ENCODE results near the gene PIR. TPM values are rescaled to one million over a fixed set of nuclear protein-coding genes. Genes with fewer than 3 reads are reported as not detected.

PIR gene
- total and polyA plus RNA-seq, 7 experiments from 2014 or later: 0.49 to 4.6 (median 0.70) TPM; not detected in 4

GRCh38 chrX:15496824-15497223 lies 3.7 kb upstream of the PIR start:
- ChIA-PET CTCF (no interaction called here), POLR2A (no interaction called here)
- Histone ChIP-seq H3K9me3 (ENCODE audit: control insufficient read depth in 2 of 3, low read length in 3 of 3) (no peaks in the 10 kb centered on the region), H3K27me3 (ENCODE audit: control insufficient read depth in 2 of 2, insufficient read depth in 2 of 2, low read length in 2 of 2) (no peaks in the 10 kb centered on the region), H3K4me3 (ENCODE audit: low read length) (no peak overlapping the region), H3K4me1 (ENCODE audit: control insufficient read depth in 2 of 2, insufficient read depth in 2 of 2, low read length in 2 of 2) (no peaks in the 10 kb centered on the region), H3K27ac (ENCODE audit: low read depth, low read length) (no peak overlapping the region), H3K36me3 (ENCODE audit: control insufficient read depth in 2 of 3, insufficient read depth in 3 of 3, low read length in 3 of 3) (no peaks in the 10 kb centered on the region)
- ATAC-seq: no peak
- H3K9me3 Mint-ChIP-seq: peaks cover 0 to 2% (median 0%) of the 10 kb centered on the region in 11 donors
- H3K4me1 Mint-ChIP-seq: peaks cover 2 to 18% (median 9%) of the 10 kb centered on the region in 7 donors
- H3K4me3 Mint-ChIP-seq: no peak overlapping the region
- H3K36me3 Mint-ChIP-seq: no peaks in the 10 kb centered on the region
- no peak overlapping the region for H3K27ac Mint-ChIP-seq
- intact Hi-C loops (cut with micrococcal nuclease): loop anchor here (5.0 to 10.0 kb wide), 7 partner anchors 150 to 1462 kb away; partner anchors contain the start of gene ZRSR2 (in 1 of the 2)
- DNase-seq: no peak
- H3K27me3 Mint-ChIP-seq: peaks cover 4 to 26% (median 6%) of the 10 kb centered on the region in 5 donors

GRCh38 chrX:15495801-15496200 lies 2.7 kb upstream of the PIR start:
- Histone ChIP-seq H3K9me3 (ENCODE audit: control insufficient read depth in 2 of 3, low read length in 3 of 3) (no peaks in the 10 kb centered on the region), H3K27me3 (ENCODE audit: control insufficient read depth in 2 of 2, insufficient read depth in 2 of 2, low read length in 2 of 2) (no peaks in the 10 kb centered on the region), H3K36me3 (ENCODE audit: control insufficient read depth in 2 of 3, insufficient read depth in 3 of 3, low read length in 3 of 3) (no peaks in the 10 kb centered on the region), H3K4me3 (ENCODE audit: low read length) (no peak overlapping the region), H3K27ac (ENCODE audit: low read depth, low read length) (no peak overlapping the region), H3K4me1 (ENCODE audit: control insufficient read depth in 2 of 2, insufficient read depth in 2 of 2, low read length in 2 of 2) (no peaks in the 10 kb centered on the region)
- Mint-ChIP-seq H3K9me3 (peaks cover 0 to 2% (median 0%) of the 10 kb centered on the region in 11 donors), H3K4me1 (peaks cover 2 to 18% (median 9%) of the 10 kb centered on the region in 7 donors), H3K27me3 (peaks cover 0 to 21% (median 6%) of the 10 kb centered on the region in 5 donors), H3K27ac (no peak overlapping the region), H3K36me3 (peaks cover 0 to 3% (median 0%) of the 10 kb centered on the region in 5 donors), H3K4me3 (no peak overlapping the region)
- DNase-seq: no peak
- intact Hi-C loops (cut with micrococcal nuclease): loop anchor here (5.0 to 10.0 kb wide), 7 partner anchors 152 to 1461 kb away; partner anchors contain the start of gene ZRSR2 (in 1 of the 2)
- ChIA-PET CTCF (no interaction called here), POLR2A (no interaction called here)
- no peak for ATAC-seq

GRCh38 chrX:15492469-15492868 lies 664 bp downstream of the PIR start:
- Mint-ChIP-seq H3K4me1 (peaks cover 0 to 15% (median 5%) of the 10 kb centered on the region in 7 donors), H3K27me3 (peaks cover 0 to 4% (median 0%) of the 10 kb centered on the region in 5 donors), H3K36me3 (peaks cover 0 to 4% (median 0%) of the 10 kb centered on the region in 5 donors), H3K27ac (peak overlapping the region in 1 of 9 donors; percentile 58), H3K9me3 (peaks cover 0 to 2% (median 0%) of the 10 kb centered on the region in 11 donors), H3K4me3 (peak overlapping the region in 7 of 10 donors; percentile 19 to 85 (median 84))
- intact Hi-C loops (cut with micrococcal nuclease): loop anchor here (10.0 kb wide), 4 partner anchors 182 to 1458 kb away; partner anchors contain the start of gene ZRSR2 (in 1 of the 2)
- Histone ChIP-seq H3K27me3 (ENCODE audit: control insufficient read depth in 2 of 2, insufficient read depth in 2 of 2, low read length in 2 of 2) (no peaks in the 10 kb centered on the region), H3K4me3 (ENCODE audit: low read length) (no peak overlapping the region), H3K27ac (ENCODE audit: low read depth, low read length) (no peak overlapping the region), H3K36me3 (ENCODE audit: control insufficient read depth in 2 of 3, insufficient read depth in 3 of 3, low read length in 3 of 3) (no peaks in the 10 kb centered on the region), H3K9me3 (ENCODE audit: control insufficient read depth in 2 of 3, low read length in 3 of 3) (no peaks in the 10 kb centered on the region), H3K4me1 (ENCODE audit: control insufficient read depth in 2 of 2, insufficient read depth in 2 of 2, low read length in 2 of 2) (no peaks in the 10 kb centered on the region)
- no peak for ATAC-seq
- ChIA-PET POLR2A (no interaction called here), CTCF (no interaction called here)
- DNase-seq: no peak

- no peak overlapping the region for H3K4me3 Mint-ChIP-seq
- Histone ChIP-seq H3K9me3 (ENCODE audit: control insufficient read depth in 2 of 3, low read length in 3 of 3) (no peaks in the 10 kb centered on the region), H3K27me3 (ENCODE audit: control insufficient read depth in 2 of 2, insufficient read depth in 2 of 2, low read length in 2 of 2) (no peaks in the 10 kb centered on the region), H3K27ac (ENCODE audit: low read depth, low read length) (no peak overlapping the region), H3K4me1 (ENCODE audit: control insufficient read depth in 2 of 2, insufficient read depth in 2 of 2, low read length in 2 of 2) (no peaks in the 10 kb centered on the region), H3K4me3 (ENCODE audit: low read length) (no peak overlapping the region), H3K36me3 (ENCODE audit: control insufficient read depth in 2 of 3, insufficient read depth in 3 of 3, low read length in 3 of 3) (no peaks in the 10 kb centered on the region)
- intact Hi-C loops (cut with micrococcal nuclease): no loop called here
- no peak for ATAC-seq
- no peak overlapping the region for H3K27ac Mint-ChIP-seq
- ChIA-PET POLR2A (no interaction called here), CTCF (no interaction called here)
- no peak for DNase-seq
- H3K36me3 Mint-ChIP-seq: peaks cover 0 to 15% (median 0%) of the 10 kb centered on the region in 5 donors
- peaks cover 0 to 4% (median 0%) of the 10 kb centered on the region in 11 donors for H3K9me3 Mint-ChIP-seq
- H3K4me1 Mint-ChIP-seq: no peaks in the 10 kb centered on the region
- H3K27me3 Mint-ChIP-seq: peaks cover 0 to 9% (median 4%) of the 10 kb centered on the region in 5 donors
Measured at GRCh38 chrX:15483891-15484290, 9.2 kb downstream of the PIR start.

GRCh38 chrX:15475486-15475885 lies 17.6 kb downstream of the PIR start:
- ChIA-PET POLR2A (no interaction called here), CTCF (no interaction called here)
- Mint-ChIP-seq H3K27me3 (peaks cover 0 to 5% (median 4%) of the 10 kb centered on the region in 5 donors), H3K9me3 (peaks cover 0 to 2% (median 0%) of the 10 kb centered on the region in 11 donors), H3K36me3 (peaks cover 0 to 6% (median 0%) of the 10 kb centered on the region in 5 donors), H3K4me3 (no peak overlapping the region), H3K4me1 (peaks cover 0 to 4% (median 0%) of the 10 kb centered on the region in 7 donors), H3K27ac (no peak overlapping the region)
- Histone ChIP-seq H3K36me3 (ENCODE audit: control insufficient read depth in 2 of 3, insufficient read depth in 3 of 3, low read length in 3 of 3) (no peaks in the 10 kb centered on the region), H3K27me3 (ENCODE audit: control insufficient read depth in 2 of 2, insufficient read depth in 2 of 2, low read length in 2 of 2) (no peaks in the 10 kb centered on the region), H3K9me3 (ENCODE audit: control insufficient read depth in 2 of 3, low read length in 3 of 3) (no peaks in the 10 kb centered on the region), H3K4me3 (ENCODE audit: low read length) (no peak overlapping the region), H3K27ac (ENCODE audit: low read depth, low read length) (no peak overlapping the region), H3K4me1 (ENCODE audit: control insufficient read depth in 2 of 2, insufficient read depth in 2 of 2, low read length in 2 of 2) (no peaks in the 10 kb centered on the region)
- no peak for DNase-seq
- ATAC-seq: no peak
- intact Hi-C loops (cut with micrococcal nuclease): loop anchor here in 1 of 2 donors (10.0 kb wide), 1 partner anchor 1199 kb away; no protein-coding TSS in a partner anchor

- Histone ChIP-seq H3K9me3 (ENCODE audit: control insufficient read depth in 2 of 3, low read length in 3 of 3) (no peaks in the 10 kb centered on the region), H3K27me3 (ENCODE audit: control insufficient read depth in 2 of 2, insufficient read depth in 2 of 2, low read length in 2 of 2) (no peaks in the 10 kb centered on the region), H3K36me3 (ENCODE audit: control insufficient read depth in 2 of 3, insufficient read depth in 3 of 3, low read length in 3 of 3) (no peaks in the 10 kb centered on the region), H3K4me3 (ENCODE audit: low read length) (no peak overlapping the region), H3K27ac (ENCODE audit: low read depth, low read length) (no peak overlapping the region), H3K4me1 (ENCODE audit: control insufficient read depth in 2 of 2, insufficient read depth in 2 of 2, low read length in 2 of 2) (no peaks in the 10 kb centered on the region)
- DNase-seq (no peak), ATAC-seq (no peak)
- H3K4me3 Mint-ChIP-seq: no peak overlapping the region
- no peaks in the 10 kb centered on the region for H3K9me3 Mint-ChIP-seq
- peaks cover 0 to 5% (median 0%) of the 10 kb centered on the region in 5 donors for H3K27me3 Mint-ChIP-seq
- peaks cover 0 to 4% (median 0%) of the 10 kb centered on the region in 7 donors for H3K4me1 Mint-ChIP-seq
- intact Hi-C loops (cut with micrococcal nuclease): loop anchor here in 1 of 2 donors (10.0 kb wide), 1 partner anchor 1200 kb away; no protein-coding TSS in a partner anchor
- POLR2A ChIA-PET: no interaction called here
- peaks cover 0 to 2% (median 0%) of the 10 kb centered on the region in 5 donors for H3K36me3 Mint-ChIP-seq
- CTCF ChIA-PET: interaction anchor here (0.7 kb wide), 1 partner anchor 1316 kb away, joined by 3 read pairs; no protein-coding TSS in a partner anchor
- no peak overlapping the region for H3K27ac Mint-ChIP-seq
Measured at GRCh38 chrX:15475021-15475420, 18.1 kb downstream of the PIR start.

GRCh38 chrX:15474028-15474427 lies 19.1 kb downstream of the PIR start:
- Mint-ChIP-seq H3K9me3 (no peaks in the 10 kb centered on the region), H3K27me3 (peaks cover 0 to 5% (median 0%) of the 10 kb centered on the region in 5 donors), H3K4me3 (no peak overlapping the region), H3K4me1 (peaks cover 0 to 4% (median 0%) of the 10 kb centered on the region in 7 donors), H3K27ac (no peak overlapping the region), H3K36me3 (peaks cover 0 to 1% (median 0%) of the 10 kb centered on the region in 5 donors)
- Histone ChIP-seq H3K36me3 (ENCODE audit: control insufficient read depth in 2 of 3, insufficient read depth in 3 of 3, low read length in 3 of 3) (no peaks in the 10 kb centered on the region), H3K4me1 (ENCODE audit: control insufficient read depth in 2 of 2, insufficient read depth in 2 of 2, low read length in 2 of 2) (no peaks in the 10 kb centered on the region), H3K4me3 (ENCODE audit: low read length) (no peak overlapping the region), H3K27ac (ENCODE audit: low read depth, low read length) (no peak overlapping the region), H3K27me3 (ENCODE audit: control insufficient read depth in 2 of 2, insufficient read depth in 2 of 2, low read length in 2 of 2) (no peaks in the 10 kb centered on the region), H3K9me3 (ENCODE audit: control insufficient read depth in 2 of 3, low read length in 3 of 3) (no peaks in the 10 kb centered on the region)
- CTCF ChIA-PET: no interaction called here
- DNase-seq (no peak), ATAC-seq (no peak)
- POLR2A ChIA-PET: no interaction called here
- intact Hi-C loops (cut with micrococcal nuclease): loop anchor here in 1 of 2 donors (10.0 kb wide), 1 partner anchor 1201 kb away; no protein-coding TSS in a partner anchor
